A549 (cell line): ENCODE data around the gene MYRIP. TPM values are rescaled to one million over a fixed set of nuclear protein-coding genes. Genes with fewer than 3 reads are reported as not detected.

Source experiments
- ATAC-seq, 2 experiments: fragments of 200-7000 bp in 1 of 2; fragments of >200 bp in 1 of 2; cut with Nextera tagmentation in 1 of 2; cut with Tn5 transposase in 1 of 2; 3 replicates each; pipeline versions ENCODE4 v1.8.0 to v1.9.1; 2018 to 2020; ENCODE audit warnings: mild to moderate bottlenecking in 1 of 2, moderate library complexity in 1 of 2
- CTCF ChIA-PET: fragments of 300-600 bp; sonication (Branson Sonifier 250); formaldehyde crosslinking; extraction: SDS; loops from one replicate; lab custom pipeline; 2021; ENCODE audit warnings: antibody characterized with exemption, inconsistent platforms; lab: Yijun Ruan, JAX
- POLR2A ChIA-PET: fragments of 350-600 bp; formaldehyde crosslinking; extraction: SDS; loops from one replicate; lab custom pipeline; 2021; ENCODE audit warnings: antibody characterized with exemption, inconsistent platforms; lab: Yijun Ruan, JAX
- DNase-seq, 2 experiments: peaks; one replicate each; pipeline versions ENCODE4 v3.0.0 to v3.0.0-alpha.2; 2011 to 2016; ENCODE audit warnings: low read depth in 1 of 2, low spot score in 1 of 2
- FAIRE-seq: peaks from 2 replicates; lab custom pipeline; 2011; peaks lifted over from hg19 to GRCh38; lab: Jason Lieb, UNC
- H3K27ac ChIP-seq, 2 experiments: fragments of >200 bp; sonication (Bioruptor Twin); formaldehyde crosslinking; 3 replicates each; pipeline ENCODE4 v1.5.1; 2016 to 2017
- H3K4me1 ChIP-seq: fragments of >200 bp; sonication (Bioruptor Twin); formaldehyde crosslinking; 3 replicates; pipeline ENCODE4 v1.6.1; 2016
- H3K4me2 ChIP-seq: fragments of >200 bp; sonication (Bioruptor Twin); formaldehyde crosslinking; 3 replicates; pipeline ENCODE4 v1.6.1; 2016
- H3K4me3 ChIP-seq: fragments of >200 bp; sonication (Bioruptor Twin); formaldehyde crosslinking; 3 replicates; pipeline ENCODE4 v1.5.1; 2016
- H3K9me3 ChIP-seq: fragments of >200 bp; sonication (Bioruptor Twin); formaldehyde crosslinking; 3 replicates; pipeline ENCODE4 v1.6.1; 2016
- CBX2 ChIP-seq: fragments of 200-600 bp; sonication (generic); IDR thresholded peaks from 2 replicates; pipeline ENCODE4 v1.6.1; 2016; ENCODE audit warnings: low read depth, mild to moderate bottlenecking, borderline replicate concordance
- CBX8 ChIP-seq: fragments of 200-600 bp; sonication (generic); IDR thresholded peaks from 2 replicates; pipeline ENCODE4 v1.6.1; 2016
- CEBPB ChIP-seq, 2 experiments: fragments of >200 bp in 1 of 2; sonication (Bioruptor Twin) in 1 of 2; formaldehyde crosslinking in 1 of 2; IDR thresholded peaks; 2 replicates each; pipeline ENCODE4 v1.6.1; 2012 to 2016
- CHD2 ChIP-seq: fragments of 150-350 bp; IDR thresholded peaks from 2 replicates; pipeline ENCODE4 v1.6.1; 2014; ENCODE audit warnings: low read length; ENCODE audit not compliant: partially characterized antibody
- EHF ChIP-seq: fragments of 250-450 bp; sonication (Bioruptor Pico); IDR thresholded peaks from 2 replicates; pipeline ENCODE4 v1.5.0; 2020; ENCODE audit warnings: mild to moderate bottlenecking
- EHMT2 ChIP-seq: fragments of 200-600 bp; sonication (generic); IDR thresholded peaks from 2 replicates; pipeline ENCODE4 v1.6.1; 2016; ENCODE audit warnings: antibody characterized with exemption, low read depth, mild to moderate bottlenecking, moderate library complexity
- ESRRA ChIP-seq: fragments of 150-350 bp; IDR thresholded peaks from 2 replicates; pipeline ENCODE4 v1.6.1; 2014; ENCODE audit warnings: mild to moderate bottlenecking, low read length, borderline replicate concordance
- FOSL2 ChIP-seq, 2 experiments: fragments of 450-650 bp in 1 of 2; fragments of >200 bp in 1 of 2; sonication (Bioruptor Twin) in 1 of 2; formaldehyde crosslinking; IDR thresholded peaks; 2 replicates each; pipeline versions ENCODE4 v1.5.0 to v1.6.1; 2016 to 2020; ENCODE audit warnings: mild to moderate bottlenecking in 1 of 2, moderate library complexity in 1 of 2
- FOXS1 ChIP-seq: fragments of 250-450 bp; sonication (Bioruptor Pico); IDR thresholded peaks from 2 replicates; pipeline ENCODE4 v1.5.0; 2020; ENCODE audit warnings: mild to moderate bottlenecking, moderate library complexity
- GATA3 ChIP-seq: IDR thresholded peaks from 2 replicates; pipeline ENCODE4 v1.6.1; 2012; ENCODE audit warnings: borderline replicate concordance
- HEYL ChIP-seq: fragments of 250-450 bp; sonication (Bioruptor Pico); IDR thresholded peaks from 2 replicates; pipeline ENCODE4 v1.8.0; 2021; ENCODE audit warnings: mild to moderate bottlenecking, moderate library complexity
- HMGXB4 ChIP-seq: fragments of 250-450 bp; sonication (Bioruptor Pico); IDR thresholded peaks from 2 replicates; pipeline ENCODE4 v1.5.0; 2021; ENCODE audit warnings: mild to moderate bottlenecking, moderate library complexity, borderline replicate concordance
- HOXB13 ChIP-seq: fragments of 250-450 bp; sonication (Bioruptor Pico); IDR thresholded peaks from 2 replicates; pipeline ENCODE4 v1.5.0; 2020; ENCODE audit warnings: low read depth, mild to moderate bottlenecking, moderate library complexity
- KDM1A ChIP-seq: fragments of 200-600 bp; sonication (generic); IDR thresholded peaks from 2 replicates; pipeline ENCODE4 v1.6.1; 2016; ENCODE audit warnings: low read depth, mild to moderate bottlenecking
- KDM5A ChIP-seq: fragments of 200-600 bp; sonication (generic); IDR thresholded peaks from 2 replicates; pipeline ENCODE4 v1.6.1; 2016; ENCODE audit warnings: antibody characterized with exemption, mild to moderate bottlenecking
- MAFK ChIP-seq: fragments of 450-650 bp; IDR thresholded peaks from 2 replicates; pipeline ENCODE4 v1.6.1; 2014; ENCODE audit not compliant: partially characterized antibody
- NR3C1 ChIP-seq: fragments of >200 bp; sonication (Bioruptor Twin); formaldehyde crosslinking; IDR thresholded peaks from 3 replicates; pipeline ENCODE4 v1.6.1; 2017
- RAD21 ChIP-seq, 2 experiments: fragments of >200 bp in 1 of 2; sonication (Bioruptor Twin) in 1 of 2; formaldehyde crosslinking in 1 of 2; IDR thresholded peaks in 1 of 2; conservative IDR thresholded peaks in 1 of 2; 2 replicates in 1 of 2; 3 replicates in 1 of 2; pipeline ENCODE4 v1.6.1; 2012 to 2018; ENCODE audit warnings: inconsistent platforms in 1 of 2
- RARB ChIP-seq: fragments of 250-450 bp; sonication (Bioruptor Pico); IDR thresholded peaks from 2 replicates; pipeline ENCODE4 v1.8.0; 2021; ENCODE audit warnings: mild to moderate bottlenecking, moderate library complexity
- RCOR1 ChIP-seq: fragments of 150-350 bp; IDR thresholded peaks from 2 replicates; pipeline ENCODE4 v1.6.1; 2014; ENCODE audit warnings: antibody characterized with exemption, low read length, low read depth
- RFX5 ChIP-seq: fragments of 450-650 bp; IDR thresholded peaks from 2 replicates; pipeline ENCODE4 v1.7.1; 2014; ENCODE audit warnings: antibody characterized with exemption, mild to moderate bottlenecking, moderate library complexity
- SREBF2 ChIP-seq: fragments of 450-650 bp; IDR thresholded peaks from 2 replicates; pipeline ENCODE4 v1.6.1; 2014; ENCODE audit warnings: mild to moderate bottlenecking, moderate library complexity
- ZC3H11A ChIP-seq: fragments of 450-650 bp; IDR thresholded peaks from 2 replicates; pipeline ENCODE4 v1.6.1; 2014; ENCODE audit warnings: antibody characterized with exemption, mild to moderate bottlenecking
- ZFP36 ChIP-seq: fragments of 450-650 bp; IDR thresholded peaks from 2 replicates; pipeline ENCODE4 v1.6.1; 2014; ENCODE audit warnings: borderline replicate concordance; ENCODE audit not compliant: partially characterized antibody
- ZSCAN20 ChIP-seq: fragments of 250-450 bp; sonication (Bioruptor Pico); IDR thresholded peaks from 2 replicates; pipeline ENCODE4 v1.8.0; 2022; ENCODE audit warnings: mild to moderate bottlenecking, moderate library complexity
- WGBS: methylation state at CpG from one replicate; pipeline ENCODE4 v1.1.6; 2017; ENCODE audit errors: missing lambda C conversion rate; 5-methylcytosine and 5-hydroxymethylcytosine counted together
- polyA plus RNA-seq, 4 experiments: library from polyadenylated mRNA; depleted of rRNA in 3 of 4; stranded (reverse); fragments of >200 nt; fragmentation: RNase III in 1 of 4; extraction: RNeasy Plus Mini Kit Qiagen cat#74134 plus additional on column Dnase treatment in 1 of 4; gene quantifications; 2 replicates in 3 of 4; 3 replicates in 1 of 4; pipeline ENCODE4 v1.2.3, GENCODE V29; 2011 to 2017
- TF ChIP-seq, protein P1 (sequence below): fragments of >200 bp; sonication (Bioruptor Twin); formaldehyde crosslinking; IDR thresholded peaks from 3 replicates; pipeline ENCODE4 v1.6.1; 2016
- TF ChIP-seq, protein P2 (sequence below): IDR thresholded peaks from 2 replicates; pipeline ENCODE4 v1.6.1; 2012; ENCODE audit warnings: low read depth, borderline replicate concordance

Gene MYRIP
- polyA plus RNA-seq, 2 of the 4 experiments (the other 2 are of a cell fraction), result not detected

DNA sequence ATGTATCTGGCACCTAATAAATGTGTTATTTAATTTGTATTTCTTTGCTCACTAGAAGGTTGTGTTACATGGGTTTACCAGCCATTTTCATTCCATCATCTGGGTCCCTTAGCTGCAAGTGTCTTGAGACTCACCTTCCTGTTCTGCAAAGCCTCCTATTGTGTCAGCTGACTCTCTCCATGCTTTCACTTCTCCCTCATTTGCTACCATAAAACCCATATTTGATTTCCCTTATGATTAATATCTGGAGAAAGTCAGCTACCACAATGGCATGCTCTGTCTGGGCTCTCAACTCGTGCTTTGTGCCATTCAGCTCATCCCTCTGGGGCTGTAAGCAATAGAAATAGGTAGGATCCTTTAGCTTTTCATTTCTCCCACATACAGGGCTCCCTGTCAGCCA, 420.6 kb downstream of the MYRIP start:
- no peak for FAIRE-seq
- H3K4me3 ChIP-seq, result no peak overlapping the region
- TF ChIP-seq ZFP36, result no peak
- no peak for TF ChIP-seq CBX2
- no peak for TF ChIP-seq GATA3
- no peak for TF ChIP-seq NR3C1
- TF ChIP-seq, protein P1, sequence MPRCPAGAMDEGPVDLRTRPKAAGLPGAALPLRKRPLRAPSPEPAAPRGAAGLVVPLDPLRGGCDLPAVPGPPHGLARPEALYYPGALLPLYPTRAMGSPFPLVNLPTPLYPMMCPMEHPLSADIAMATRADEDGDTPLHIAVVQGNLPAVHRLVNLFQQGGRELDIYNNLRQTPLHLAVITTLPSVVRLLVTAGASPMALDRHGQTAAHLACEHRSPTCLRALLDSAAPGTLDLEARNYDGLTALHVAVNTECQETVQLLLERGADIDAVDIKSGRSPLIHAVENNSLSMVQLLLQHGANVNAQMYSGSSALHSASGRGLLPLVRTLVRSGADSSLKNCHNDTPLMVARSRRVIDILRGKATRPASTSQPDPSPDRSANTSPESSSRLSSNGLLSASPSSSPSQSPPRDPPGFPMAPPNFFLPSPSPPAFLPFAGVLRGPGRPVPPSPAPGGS, result no peak
- TF ChIP-seq RAD21 (conservative IDR thresholded peaks at IDR 0.05 in 1 of 2, IDR thresholded peaks at IDR 0.05 in 1 of 2), result no peak
- no peak for TF ChIP-seq HEYL
- no peak for TF ChIP-seq EHF (CRISPR knock-in tag)
- TF ChIP-seq, protein P2, sequence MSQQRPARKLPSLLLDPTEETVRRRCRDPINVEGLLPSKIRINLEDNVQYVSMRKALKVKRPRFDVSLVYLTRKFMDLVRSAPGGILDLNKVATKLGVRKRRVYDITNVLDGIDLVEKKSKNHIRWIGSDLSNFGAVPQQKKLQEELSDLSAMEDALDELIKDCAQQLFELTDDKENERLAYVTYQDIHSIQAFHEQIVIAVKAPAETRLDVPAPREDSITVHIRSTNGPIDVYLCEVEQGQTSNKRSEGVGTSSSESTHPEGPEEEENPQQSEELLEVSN, result no peak
- no peak for TF ChIP-seq CHD2
- TF ChIP-seq HMGXB4 (CRISPR knock-in tag), result no peak
- TF ChIP-seq CEBPB (IDR thresholded peaks at IDR 0.05), result no peak
- no peak for TF ChIP-seq ESRRA
- TF ChIP-seq FOSL2 (IDR thresholded peaks at IDR 0.05), result no peak
- no peak for TF ChIP-seq FOSL2 (CRISPR knock-in tag; IDR thresholded peaks at IDR 0.05)
- TF ChIP-seq KDM5A, result no peak
- TF ChIP-seq EHMT2, result no peak
- TF ChIP-seq, all 56 proteins: peak for 0
- H3K27ac ChIP-seq, result no peak overlapping the region
- no peak overlapping the region for H3K4me2 ChIP-seq
- 0% methylated on average over 1 of the region's 1 CpG for WGBS
- no peaks in the 10 kb centered on the region for H3K4me1 ChIP-seq
- CTCF ChIA-PET, result no interaction called here
- no peak for ATAC-seq
- H3K9me3 ChIP-seq, result no peaks in the 10 kb centered on the region
- POLR2A ChIA-PET, result no interaction called here
- DNase-seq, result no peak

DNA sequence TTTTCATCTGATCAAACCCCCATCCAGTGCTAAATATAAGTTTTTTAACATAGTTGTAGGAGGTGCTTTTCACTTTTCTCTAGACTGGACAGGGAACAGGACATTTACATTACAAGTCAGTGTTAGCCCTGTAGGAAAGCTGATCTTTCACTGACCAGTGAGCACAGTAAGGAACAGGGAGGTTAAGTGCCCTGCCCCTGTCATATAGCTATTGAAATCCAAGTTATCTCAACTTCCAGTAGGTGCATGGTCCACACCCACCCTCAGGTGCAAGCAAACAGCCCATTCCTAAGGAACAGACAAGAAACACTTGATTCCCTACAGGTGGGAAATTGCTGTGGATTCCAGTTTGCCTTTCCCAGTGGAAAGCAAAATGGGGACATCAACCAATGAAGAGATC, 421.0 kb downstream of the MYRIP start:
- POLR2A ChIA-PET, result no interaction called here
- no peaks in the 10 kb centered on the region for H3K9me3 ChIP-seq
- FAIRE-seq, result no peak
- CTCF ChIA-PET, result no interaction called here
- no peak overlapping the region for H3K27ac ChIP-seq
- TF ChIP-seq ZSCAN20 (CRISPR knock-in tag) (no peak), CBX8 (no peak), RAD21 (conservative IDR thresholded peaks at IDR 0.05 in 1 of 2, IDR thresholded peaks at IDR 0.05 in 1 of 2) (no peak), HOXB13 (CRISPR knock-in tag) (no peak), FOXS1 (no peak), ZC3H11A (no peak), FOSL2 (IDR thresholded peaks at IDR 0.05) (no peak), FOSL2 (CRISPR knock-in tag; IDR thresholded peaks at IDR 0.05) (no peak), RARB (no peak), KDM1A (no peak), RFX5 (no peak), RCOR1 (no peak), SREBF2 (no peak), MAFK (no peak)
- TF ChIP-seq, all 56 proteins: peak for 0
- H3K4me1 ChIP-seq, result no peaks in the 10 kb centered on the region
- no peak overlapping the region for H3K4me2 ChIP-seq
- DNase-seq (no peak), ATAC-seq (no peak)
- H3K4me3 ChIP-seq, result no peak overlapping the region
